Hematopoietic multipotent progenitor cell (in vitro differentiated cells): ENCODE measurements around the gene NDC80. TPM values are rescaled to one million over a fixed set of nuclear protein-coding genes. Genes with fewer than 3 reads are reported as not detected.
"Not testable (repeated sequence)": the region's sequence is repeated elsewhere in the genome, so short reads cannot be mapped to it uniquely, and the experiment has no call there.

ENCODE experiments used
- DNase-seq, 3 donors: peaks; one replicate each; pipeline ENCODE4 v3.0.0-alpha.2; 2011 to 2015; ENCODE audit warnings: low read depth in 2 of 3, low spot score in 2 of 3
- total RNA-seq: library from RNA; depleted of rRNA; stranded (reverse); fragments of >200 nt; gene quantifications from one replicate; pipeline ENCODE4 v1.2.3, GENCODE V29; 2012

The NDC80 gene
- 1.3 TPM for total RNA-seq

- DNase-seq, result peak; percentile 85 to 97 (median 96)
These were observed at the start of gene NDC80, which contains the start of gene METTL4 for GRCh38 chr18:2571200-2572170. TSS of gene NDC80 (plus strand) at chr18:2571557. CDS start at chr18:2572986, 1,429 bp downstream. TSS of gene METTL4 (minus strand) at chr18:2571505. CDS start at chr18:2567216, 4,289 bp downstream.

- DNase-seq, result no peak
These were observed 49.2 kb upstream of the NDC80 start for GRCh38 chr18:2522112-2522511.

GRCh38 chr18:2524794-2525198 is 46.6 kb upstream of the NDC80 start:
- DNase-seq, result not testable (repeated sequence)

- DNase-seq, result no peak
These were observed 45.0 kb upstream of the NDC80 start for GRCh38 chr18:2526329-2526728.

- DNase-seq, result no peak
These were observed 42.2 kb upstream of the NDC80 start for GRCh38 chr18:2529154-2529553.

GRCh38 chr18:2531751-2532150 is 39.6 kb upstream of the NDC80 start:
- DNase-seq, result no peak

- no peak for DNase-seq
These were observed 38.6 kb upstream of the NDC80 start for GRCh38 chr18:2532797-2533196.

- no peak for DNase-seq
These were observed 36.5 kb upstream of the NDC80 start for GRCh38 chr18:2534906-2535305.

GRCh38 chr18:2535419-2535910 is 35.9 kb upstream of the NDC80 start:
- no peak for DNase-seq

- DNase-seq, result no peak
These were observed 35.3 kb upstream of the NDC80 start for GRCh38 chr18:2536063-2536462.

GRCh38 chr18:2536493-2536892 is 34.9 kb upstream of the NDC80 start:
- no peak for DNase-seq

- DNase-seq, result no peak
These were observed 34.1 kb upstream of the NDC80 start for GRCh38 chr18:2537296-2537695.

- DNase-seq, result no peak
These were observed 33.1 kb upstream of the NDC80 start for GRCh38 chr18:2538236-2538635.

GRCh38 chr18:2538844-2539243 is 32.5 kb upstream of the NDC80 start:
- no peak for DNase-seq

- DNase-seq, result no peak
These were observed 30.8 kb upstream of the NDC80 start for GRCh38 chr18:2540575-2540974.

GRCh38 chr18:2541925-2542563 is 29.3 kb upstream of the NDC80 start:
- peak in 2 of 3 donors; percentile 15 to 59 for DNase-seq

- no peak for DNase-seq
These were observed 26.2 kb upstream of the NDC80 start for GRCh38 chr18:2545155-2545554.

GRCh38 chr18:2547477-2548087 is 23.8 kb upstream of the NDC80 start:
- peak in 2 of 3 donors; percentile 39 to 69 for DNase-seq

- DNase-seq, result no peak
These were observed 21.9 kb upstream of the NDC80 start for GRCh38 chr18:2549462-2549861.

- DNase-seq, result no peak
These were observed 19.9 kb upstream of the NDC80 start for GRCh38 chr18:2551425-2551824.

- DNase-seq, result no peak
These were observed 16.7 kb upstream of the NDC80 start for GRCh38 chr18:2554696-2555095.
